IPS-11a (cell line): ENCODE data around the gene GMCL2.

Source experiments
- H3K4me3 ChIP-seq: one replicate; pipeline ENCODE4 v1.5.1; 2013; ENCODE audit warnings: low read depth, low read length, control low read depth

GMCL2 gene

DNA sequence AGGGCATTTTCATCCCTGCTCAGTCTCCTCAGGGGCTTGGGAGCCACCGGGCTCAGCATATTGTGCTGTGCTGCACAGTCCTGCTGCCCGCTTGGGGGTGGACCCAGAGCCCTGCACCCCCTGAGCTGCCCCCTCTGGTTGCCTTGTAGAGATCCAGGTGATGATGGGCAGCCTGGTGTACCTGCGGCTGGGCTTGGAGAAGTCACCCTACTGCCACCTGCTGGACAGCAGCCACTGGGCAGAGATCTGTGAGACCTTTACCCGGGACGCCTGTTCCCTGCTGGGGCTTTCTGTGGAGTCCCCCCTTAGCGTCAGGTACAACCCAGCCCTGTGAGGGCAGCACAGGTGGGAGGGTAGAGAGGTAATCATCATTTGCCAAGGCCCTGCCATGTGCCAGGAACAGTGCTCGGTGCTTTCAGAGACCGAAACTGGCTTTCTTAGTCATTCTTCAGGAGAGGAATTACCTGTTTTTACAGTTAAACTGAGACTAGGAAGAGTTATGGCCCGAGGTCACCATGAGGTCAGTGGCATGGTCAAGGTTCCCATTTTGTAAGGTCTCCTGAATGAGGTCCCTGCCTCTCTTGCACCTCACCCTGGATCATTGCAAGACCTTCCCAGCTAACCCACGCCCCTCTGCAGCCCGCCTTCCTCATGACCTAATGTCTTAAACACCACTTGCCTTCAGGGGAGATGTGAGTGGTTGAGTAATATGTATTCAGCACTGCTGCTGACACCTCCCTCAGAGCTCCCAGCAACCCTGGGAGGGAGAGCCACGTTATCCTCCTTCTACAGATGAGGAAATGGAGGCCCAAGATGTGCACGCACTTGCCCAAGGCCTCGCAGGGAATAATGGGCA lies 41.0 kb downstream of the GMCL2 start:
- H3K4me3 ChIP-seq, result no peak overlapping the region

GRCh38 chr5:178143901-178144300 lies 43.3 kb downstream of the GMCL2 start:
- no peak overlapping the region for H3K4me3 ChIP-seq

DNA sequence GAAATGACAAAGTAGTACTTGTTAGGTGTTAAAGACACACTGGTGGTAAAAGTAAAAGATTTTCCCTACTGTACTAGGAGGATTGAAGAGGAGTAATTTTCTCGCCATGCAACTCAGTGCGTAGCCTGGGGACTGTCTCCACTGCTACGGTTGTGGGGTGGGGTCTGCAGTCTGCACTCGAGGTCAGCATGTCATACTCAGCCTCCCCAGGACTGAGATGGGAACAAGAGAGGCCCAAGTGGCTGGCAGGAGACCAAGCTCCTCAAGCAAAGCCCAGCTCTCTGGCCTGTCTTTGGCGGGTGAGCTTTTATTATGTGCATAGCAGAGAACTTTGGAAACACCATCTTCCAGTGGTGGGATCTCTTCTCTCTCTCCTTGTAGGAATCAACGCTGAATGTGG lies 43.9 kb downstream of the GMCL2 start:
- no peak overlapping the region for H3K4me3 ChIP-seq

DNA sequence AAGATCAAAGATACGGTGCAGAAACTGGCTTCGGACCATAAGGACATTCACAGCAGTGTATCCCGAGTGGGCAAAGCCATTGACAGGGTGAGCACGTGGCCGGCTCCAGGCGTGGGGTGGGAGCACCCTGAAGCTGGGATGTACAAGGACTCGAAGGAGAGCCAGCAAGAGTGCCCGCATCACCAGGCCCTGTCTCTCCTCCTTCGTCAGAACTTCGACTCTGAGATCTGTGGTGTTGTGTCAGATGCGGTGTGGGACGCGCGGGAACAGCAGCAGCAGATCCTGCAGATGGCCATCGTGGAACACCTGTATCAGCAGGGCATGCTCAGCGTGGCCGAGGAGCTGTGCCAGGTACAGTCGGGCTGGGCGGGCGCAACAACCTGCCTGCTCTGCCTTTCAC lies 44.5 kb downstream of the GMCL2 start:
- no peak overlapping the region for H3K4me3 ChIP-seq

- no peak overlapping the region for H3K4me3 ChIP-seq
Observed at GRCh38 chr5:178141550-178141949, 45.6 kb downstream of the GMCL2 start.

DNA sequence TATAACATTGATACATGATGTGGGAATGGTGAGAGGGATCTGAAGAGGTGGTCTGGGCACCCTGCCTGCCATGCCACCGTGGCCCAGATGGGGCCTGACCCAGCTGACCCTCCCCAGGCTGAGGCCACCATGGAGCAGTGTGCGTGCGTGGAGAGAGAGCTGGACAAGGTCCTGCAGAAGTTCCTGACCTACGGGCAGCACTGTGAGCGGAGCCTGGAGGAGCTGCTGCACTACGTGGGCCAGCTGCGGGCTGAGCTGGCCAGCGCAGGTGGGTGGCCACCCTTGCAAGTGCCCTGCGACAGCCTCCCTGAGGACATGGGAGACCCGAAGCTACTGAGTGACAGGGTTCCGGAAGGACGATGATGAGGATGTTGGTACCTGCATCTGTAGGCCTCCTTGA lies 49.2 kb downstream of the GMCL2 start:
- no peak overlapping the region for H3K4me3 ChIP-seq

- no peak overlapping the region for H3K4me3 ChIP-seq
Observed at GRCh38 chr5:178136990-178137389, 50.2 kb downstream of the GMCL2 start.
